ENCODE data around the gene CCNY.
"Not testable (repeated sequence)": the region's sequence is repeated elsewhere in the genome, so short reads cannot be mapped to it uniquely, and the experiment has no call there.

The CCNY gene

GRCh38 chr10:35535136-35535535 lies 198.8 kb downstream of the CCNY start:
- TF ChIP-seq CTCF (conservative IDR thresholded peaks at IDR 0.05): no peak
- no peak overlapping the region for H3K27ac ChIP-seq

DNA sequence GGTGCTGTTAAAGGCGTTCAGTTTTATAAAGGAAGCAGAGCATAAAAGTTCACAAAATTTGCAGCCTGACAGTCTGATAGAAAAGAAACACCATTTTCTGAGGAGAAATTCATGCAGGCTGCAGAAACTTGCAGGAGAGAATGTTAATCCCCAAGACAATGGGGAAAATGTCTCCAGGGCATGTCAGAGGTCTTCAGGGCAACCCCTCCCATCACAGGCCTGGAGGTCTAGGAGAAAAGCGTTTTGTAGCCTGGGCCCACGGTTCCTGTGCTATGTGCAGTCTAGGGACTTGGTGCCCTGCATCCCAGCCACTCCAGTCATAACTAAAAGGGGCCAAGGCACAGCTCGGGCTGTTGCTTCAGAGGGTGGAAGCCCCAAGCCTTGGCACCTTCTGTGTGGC lies 200.5 kb downstream of the CCNY start:
- TF ChIP-seq CTCF (conservative IDR thresholded peaks at IDR 0.05): no peak
- no peak overlapping the region for H3K27ac ChIP-seq

DNA sequence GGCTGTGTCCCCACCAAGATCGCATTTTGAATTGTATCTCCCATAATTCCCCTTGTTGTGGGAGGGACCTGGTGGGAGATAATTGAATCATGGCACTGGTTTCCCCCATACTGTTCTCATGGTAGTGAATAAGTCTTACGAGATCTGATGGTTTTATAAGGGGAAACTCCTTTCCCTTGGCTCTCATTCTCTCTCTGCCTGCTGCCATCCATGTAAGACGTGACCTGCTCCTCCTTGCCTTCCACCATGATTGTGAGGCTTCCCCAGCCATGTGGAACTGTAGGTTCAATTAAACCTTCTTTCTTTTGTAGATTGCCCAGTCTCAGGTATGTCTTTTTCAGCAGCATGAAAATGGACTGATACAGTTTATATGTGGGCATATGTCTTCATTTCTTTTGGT lies 201.6 kb downstream of the CCNY start:
- not testable (repeated sequence) for H3K27ac ChIP-seq

GRCh38 chr10:35540296-35541164 lies 204.2 kb downstream of the CCNY start:
- no peak overlapping the region for H3K27ac ChIP-seq
- no peak for TF ChIP-seq CTCF (conservative IDR thresholded peaks at IDR 0.05)

- no peak for TF ChIP-seq CTCF (conservative IDR thresholded peaks at IDR 0.05)
- no peak overlapping the region for H3K27ac ChIP-seq
Observed at GRCh38 chr10:35541720-35542119, 205.4 kb downstream of the CCNY start.

DNA sequence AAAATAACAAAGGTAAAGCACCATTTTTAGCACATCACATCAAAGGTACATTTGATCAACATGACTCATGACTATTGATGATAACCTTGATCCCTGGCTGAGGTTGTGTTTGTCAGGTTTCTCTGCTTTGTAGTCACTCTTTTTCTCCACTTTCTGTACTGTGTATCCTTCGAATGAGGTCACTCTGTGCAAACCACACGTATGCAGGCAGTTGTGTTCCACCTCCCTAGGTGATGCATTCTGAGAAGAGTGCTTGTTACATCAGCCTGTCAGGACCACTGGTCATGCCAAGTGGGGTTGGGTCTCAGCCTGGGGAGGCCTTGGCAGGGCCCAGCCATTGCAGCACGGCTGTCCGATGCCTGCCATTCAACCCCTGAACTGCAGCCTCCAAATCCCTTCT lies 206.0 kb downstream of the CCNY start:
- no peak overlapping the region for H3K27ac ChIP-seq
- no peak for TF ChIP-seq CTCF (conservative IDR thresholded peaks at IDR 0.05)

- TF ChIP-seq CTCF (conservative IDR thresholded peaks at IDR 0.05): no peak
- H3K27ac ChIP-seq: no peak overlapping the region
Observed at GRCh38 chr10:35545079-35545657, 208.9 kb downstream of the CCNY start.
